ENCODE measurements around the gene FTSJ1. TPM values are rescaled to one million over a fixed set of nuclear protein-coding genes. Genes with fewer than 3 reads are reported as not detected.

Gene FTSJ1
- total and polyA plus RNA-seq, 2 of the 4 experiments (the other 2 are of a cell fraction) = 50.8 to 59.9 TPM

- Histone ChIP-seq H2AK5ac (ENCODE audit: low read depth, low read length) (no peak overlapping the region), H3K4ac (ENCODE audit: low read depth, low read length) (0 out of 2 replicates have a peak overlapping the region, but pooled peaks have one; percentile 25), H4K5ac (ENCODE audit: low read depth, low read length) (peak overlapping the region; percentile 84; the same call in 1 of the 2 replicates), H2BK120ac (ENCODE audit: low read depth, low read length) (peak overlapping the region; percentile 41), H3K18ac (ENCODE audit: low read depth, low read length) (peak overlapping the region; percentile 68; the same call in 1 of the 2 replicates), H2AK9ac (replicated peaks; ENCODE audit: low read depth, low read length, poor library complexity) (no peak overlapping the region), H3K4me1 (ENCODE audit: control insufficient read depth, insufficient read depth, low read length) (0 out of 2 replicates have a peak, but pooled peaks cover 1% of the 10 kb centered on the region), H4K20me1 (ENCODE audit: insufficient read depth, low read length) (no peaks in the 10 kb centered on the region), H3K23ac (ENCODE audit: low read depth, low read length) (no peak overlapping the region), H3K27me3 (ENCODE audit: control insufficient read depth, insufficient read depth, low read length) (no peaks in the 10 kb centered on the region), H2BK20ac (ENCODE audit: low read depth, low read length) (no peak overlapping the region; the same call in 1 of the 2 replicates), H2BK5ac (ENCODE audit: low read depth, low read length, poor library complexity, severe bottlenecking) (peak overlapping the region; percentile 24), H3K14ac (replicated peaks; ENCODE audit: low read depth, low read length) (no peak overlapping the region), H4K91ac (ENCODE audit: insufficient read depth, low read depth, low read length) (peak overlapping the region; percentile 10), H3K36me3 (ENCODE audit: control insufficient read depth, insufficient read depth, low read length) (peaks cover 2% of the 10 kb centered on the region; the same call in 1 of the 2 replicates), H3K4me3 (ENCODE audit: insufficient read depth, low read depth, low read length) (no peak overlapping the region), H3K9me1 (ENCODE audit: insufficient read depth, low read length) (no peaks in the 10 kb centered on the region), H3K4me2 (ENCODE audit: low read depth, low read length) (no peak overlapping the region), H3K9me3 (ENCODE audit: control insufficient read depth, insufficient read depth, low read length) (no peaks in the 10 kb centered on the region; the same call in 1 of the 2 replicates), H4K8ac (ENCODE audit: low read depth in 2 of 2, low read length in 2 of 2) (peak overlapping the region in 1 of 2 experiments; percentile 83; a peak in 2 of 4 replicates), H3K79me1 (ENCODE audit: low read depth in 1 of 2, low read length in 2 of 2) (no peaks in the 10 kb centered on the region), H3K27ac (ENCODE audit: insufficient read depth, low read length) (no peak overlapping the region), H2AFZ (replicated peaks; ENCODE audit: low read length, poor library complexity) (peak overlapping the region; percentile 16), H2BK15ac (ENCODE audit: low read depth, low read length) (0 out of 3 replicates have a peak overlapping the region, but pooled peaks have one; percentile 15), H3K56ac (ENCODE audit: extremely low read depth, insufficient read depth, low read length) (no peak overlapping the region), H3K9ac (ENCODE audit: low read depth, low read length) (no peak overlapping the region)
- ChIA-PET CTCF (interaction anchor here (1.0 kb wide), 1 partner anchor 26 kb away, joined by 3 read pairs; no protein-coding TSS in a partner anchor), POLR2A (ENCODE audit: unreplicated experiment) (no interaction called here)
- dilution Hi-C loops (cut with HindIII; ENCODE audit: low sequenced_read_pairs, unreplicated experiment) = no loop called here
- in situ Hi-C loops (cut with MboI; ENCODE audit: low sequenced_read_pairs) = no loop called here
- peak; percentile 69 for DNase-seq
- TF ChIP-seq RFX5 (IDR thresholded peaks at IDR 0.05; ENCODE audit: low read depth, low read length) (no peak), USF2 (IDR thresholded peaks at IDR 0.05; ENCODE audit: low read depth, low read length) (no peak), ELK1 (IDR thresholded peaks at IDR 0.05; ENCODE audit: borderline replicate concordance, low read depth, low read length) (no peak), BHLHE40 (IDR thresholded peaks at IDR 0.05; ENCODE audit: low read depth, low read length) (no peak), RAD21 (IDR thresholded peaks at IDR 0.05; ENCODE audit: low read length) (no peak)
- intact Hi-C loops (cut with micrococcal nuclease) = no loop called here
- ATAC-seq (ENCODE audit: low read depth) = peak; percentile 79
- no CpG with 5 or more reads among the region's 5 CpGs for WGBS, 2 experiments (ENCODE audit: extremely low coverage in 2 of 2, insufficient read length in 1 of 2)
- no TSS peak for BruUV-seq (replicated peaks)
These were observed 55.5 kb downstream of the FTSJ1 start for GRCh38 chrX:48531358-48531959.
